HG02763 (cell line): ENCODE data around the gene CDK14.

Experiments
- ATAC-seq: cut with Tn5 transposase; IDR thresholded peaks from one replicate; pipeline ENCODE4 v1.9.1; 2021; ENCODE audit warnings: mild to moderate bottlenecking, moderate library complexity; ENCODE audit not compliant: unreplicated experiment

The CDK14 gene

DNA sequence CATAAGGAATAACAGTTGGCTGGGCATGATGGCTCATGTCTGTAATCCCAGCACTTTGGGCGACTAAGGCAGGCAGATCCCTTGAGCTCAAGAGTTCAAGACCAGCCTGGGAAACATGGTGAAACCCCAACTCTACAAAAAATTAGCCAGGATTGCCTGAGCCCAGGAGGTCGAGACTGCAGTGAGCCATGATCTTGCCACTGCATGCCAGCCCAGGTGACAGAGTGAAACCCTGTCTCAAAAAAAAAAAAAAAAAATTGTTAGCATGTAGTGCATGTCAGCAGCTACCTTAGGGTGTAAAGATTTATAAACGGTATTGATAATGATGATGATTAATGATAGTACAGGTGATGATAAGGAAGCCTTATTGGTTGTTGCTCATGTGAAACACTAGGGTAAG, 336.9 kb downstream of the CDK14 start:
- no peak for ATAC-seq

DNA sequence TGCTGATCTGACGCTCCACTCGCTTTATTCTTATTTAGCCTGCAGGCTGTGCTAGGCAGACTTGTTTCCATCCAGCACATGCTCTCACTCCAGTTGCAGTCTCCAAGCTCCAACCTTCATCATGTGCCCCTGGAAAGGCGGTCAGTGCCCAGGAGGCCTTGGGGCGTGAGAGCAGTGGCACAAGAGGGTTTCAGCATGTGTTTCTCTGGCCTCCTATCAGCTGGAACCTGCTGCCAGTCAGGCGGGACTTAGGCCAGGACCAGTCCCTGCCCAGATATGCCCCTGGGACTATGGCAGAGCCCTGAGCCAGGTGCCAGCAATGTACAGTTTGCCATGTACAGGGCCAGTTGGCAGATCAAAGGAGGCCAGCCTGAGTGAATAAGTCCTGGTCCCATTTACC, 337.9 kb downstream of the CDK14 start:
- ATAC-seq, result no peak

DNA sequence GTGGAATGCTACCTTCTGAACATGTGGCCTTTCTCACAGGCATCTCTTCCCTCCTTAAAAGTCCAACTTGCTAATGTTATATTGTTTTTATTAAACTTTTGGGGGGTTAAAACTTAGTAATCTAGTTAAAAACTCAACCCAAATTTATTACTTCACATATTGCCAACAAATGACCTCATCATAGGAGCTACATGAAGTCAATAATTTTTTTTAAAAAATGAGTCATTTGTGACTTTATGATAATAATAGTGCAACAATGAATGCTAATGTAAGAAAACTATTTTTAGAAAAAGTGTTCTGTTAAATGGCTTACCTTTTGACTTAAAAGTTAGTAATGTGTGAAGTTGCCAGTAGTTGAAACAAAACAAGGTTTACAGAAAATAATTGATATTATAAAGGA, 342.2 kb downstream of the CDK14 start:
- no peak for ATAC-seq

- ATAC-seq, result no peak
Measured at GRCh38 chr7:90939666-90940065, 343.5 kb downstream of the CDK14 start.

GRCh38 chr7:90944021-90944420, 347.9 kb downstream of the CDK14 start:
- no peak for ATAC-seq

DNA sequence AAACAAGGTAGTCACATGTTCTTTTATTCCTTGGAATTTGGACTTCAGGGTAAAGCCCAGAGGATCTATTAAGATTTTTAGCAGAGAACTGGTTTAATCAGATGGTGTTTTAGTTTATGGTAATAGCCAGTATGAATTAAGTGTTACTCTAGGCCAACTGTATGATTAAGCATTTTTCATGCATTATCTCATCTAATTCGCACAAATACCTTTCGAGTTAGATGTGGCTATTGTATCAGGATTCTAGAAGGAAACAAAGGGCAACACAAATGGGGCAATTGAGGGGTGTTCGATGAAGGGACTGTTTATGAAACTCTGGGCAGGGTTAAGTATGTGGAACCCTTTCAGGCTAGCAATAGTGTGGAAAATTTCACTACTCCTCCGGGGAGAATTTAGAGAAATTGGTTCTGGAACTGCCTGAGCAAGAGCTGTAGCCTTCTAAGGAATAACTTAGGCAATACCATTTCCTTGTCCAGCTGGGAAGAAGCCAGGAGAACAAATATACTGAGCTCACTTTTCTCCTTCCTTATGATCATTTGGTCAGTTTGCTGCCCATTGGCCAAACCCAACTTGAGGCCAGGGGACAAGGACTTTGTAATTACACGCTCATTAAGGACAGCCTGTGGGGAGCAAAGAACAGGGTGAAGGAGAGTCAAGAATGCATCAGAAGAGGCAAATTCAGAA, 349.1 kb downstream of the CDK14 start:
- no peak for ATAC-seq

DNA sequence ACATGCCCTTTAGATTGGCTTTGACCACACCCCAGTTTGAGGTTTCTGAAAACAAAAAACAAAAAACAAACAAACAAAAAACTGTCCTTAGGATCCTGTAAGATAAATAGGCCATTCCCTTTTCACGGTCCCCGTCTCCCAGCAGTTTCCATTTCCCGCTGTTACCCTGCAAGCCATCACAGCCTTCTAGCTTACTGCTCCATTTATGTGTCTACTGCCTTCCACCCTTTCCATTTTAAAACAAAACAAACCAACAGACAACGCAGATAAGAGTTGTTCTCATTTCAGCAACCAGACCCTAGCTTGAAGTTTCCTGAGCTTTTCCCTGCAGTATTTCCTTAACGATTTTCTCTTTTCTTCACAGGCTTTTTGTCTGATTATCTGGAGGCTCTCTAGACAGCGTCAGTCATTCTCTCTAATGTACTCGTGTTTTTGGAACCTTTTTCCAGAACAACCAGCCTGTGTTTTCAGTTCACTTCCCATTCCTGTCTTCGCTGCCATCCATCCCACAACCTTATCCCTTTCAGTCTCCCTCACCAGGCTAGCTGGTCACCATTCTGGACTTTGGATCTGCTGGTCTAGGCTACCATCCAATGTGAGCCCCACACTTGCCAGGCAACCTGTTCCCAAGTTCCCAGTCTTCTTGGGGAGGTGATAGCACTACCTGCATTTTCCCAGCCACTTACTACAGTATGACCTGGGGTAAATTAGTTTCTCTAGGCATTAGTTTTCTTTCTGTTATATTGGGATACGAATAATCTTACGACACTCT, 350.8 kb downstream of the CDK14 start:
- no peak for ATAC-seq

DNA sequence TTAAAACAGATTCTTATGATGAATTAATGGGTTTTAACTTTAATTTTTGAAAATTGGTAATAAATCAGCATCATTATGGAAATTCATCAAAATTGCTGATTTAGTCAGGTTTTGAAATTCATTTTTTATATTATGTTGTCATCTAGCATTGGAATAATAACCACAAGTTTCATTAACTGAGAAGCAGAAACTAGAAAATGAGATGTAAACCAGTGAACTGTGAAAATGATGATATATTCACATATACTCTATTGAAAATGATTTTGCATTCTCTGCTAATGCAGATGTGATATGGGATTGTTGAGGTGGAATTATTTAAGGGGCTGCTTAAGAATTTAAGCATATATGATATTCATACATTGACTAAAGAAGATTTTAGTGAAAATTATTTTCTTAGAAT, 352.0 kb downstream of the CDK14 start:
- ATAC-seq, result no peak

- ATAC-seq, result no peak
Measured at GRCh38 chr7:90951229-90951628, 355.1 kb downstream of the CDK14 start.

GRCh38 chr7:90951986-90952954, 356.1 kb downstream of the CDK14 start:
- no peak for ATAC-seq

- ATAC-seq, result no peak
Measured at GRCh38 chr7:90955641-90956207, 359.6 kb downstream of the CDK14 start.

DNA sequence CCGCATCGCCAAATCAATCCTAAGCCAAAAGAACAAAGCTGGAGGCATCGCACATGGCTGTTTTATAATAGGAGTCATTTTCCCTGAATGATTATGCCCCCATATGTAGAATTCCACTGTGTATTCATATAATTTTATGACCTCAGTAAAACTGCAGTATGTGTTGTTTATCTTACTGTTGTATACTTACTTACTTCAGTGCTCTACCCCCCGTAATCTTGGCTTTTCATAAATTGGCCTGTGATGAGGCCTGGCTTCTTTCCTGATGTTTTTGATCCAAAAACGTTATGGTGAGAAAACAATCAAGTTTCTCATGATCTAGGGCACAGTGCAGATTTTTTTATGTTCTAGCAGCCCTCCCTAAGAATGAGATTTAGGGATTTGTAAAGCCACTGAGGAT, 361.8 kb downstream of the CDK14 start:
- no peak for ATAC-seq

- ATAC-seq, result no peak
Measured at GRCh38 chr7:90958647-90959046, 362.5 kb downstream of the CDK14 start.

- ATAC-seq, result no peak
Measured at GRCh38 chr7:90961037-90961725, 365.1 kb downstream of the CDK14 start.

DNA sequence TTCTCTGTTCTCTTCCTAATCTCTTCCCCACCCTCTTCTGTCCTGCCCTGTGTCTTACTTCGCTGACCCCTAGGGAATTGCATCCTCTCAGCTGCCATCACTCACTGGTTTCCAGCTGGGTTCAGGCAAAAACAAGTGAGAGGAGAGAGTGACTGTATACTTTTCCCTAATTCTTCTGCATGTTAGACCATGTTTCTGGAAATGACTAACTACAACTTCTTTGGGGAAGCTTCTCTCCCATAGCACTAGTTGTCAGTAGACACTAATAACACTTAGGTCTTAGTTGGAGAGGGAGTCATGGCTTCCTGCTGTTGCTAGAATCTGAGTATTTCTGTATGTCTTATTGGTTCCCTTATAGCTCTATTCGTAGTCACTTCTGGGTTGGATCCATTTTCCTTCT, 369.1 kb downstream of the CDK14 start:
- no peak for ATAC-seq

- ATAC-seq, result no peak
Measured at GRCh38 chr7:90966346-90966745, 370.2 kb downstream of the CDK14 start.

- ATAC-seq, result no peak
Measured at GRCh38 chr7:90968871-90969270, 372.8 kb downstream of the CDK14 start.

- ATAC-seq, result no peak
Measured at GRCh38 chr7:90972906-90973550, 376.9 kb downstream of the CDK14 start.

GRCh38 chr7:90977056-90977455, 380.9 kb downstream of the CDK14 start:
- no peak for ATAC-seq

GRCh38 chr7:90980545-90980944, 384.4 kb downstream of the CDK14 start:
- no peak for ATAC-seq
